Spleen (tissue), 11 donors: Measurements from ENCODE around the gene UTS2R. TPM values are rescaled to one million over a fixed set of nuclear protein-coding genes. Genes with fewer than 3 reads are reported as not detected.

Experiments used
- DNase-seq: peaks from one replicate; pipeline ENCODE4 v3.0.0-alpha.2; 2020
- H3K27ac ChIP-seq, 8 donors: fragments of 200-600 bp; sonication (generic) in 7 of 8; 1 replicate in 4 of 8; 2 replicates in 4 of 8; pipeline versions ENCODE4 v1.5.0 to v1.8.0; 2016 to 2021; ENCODE audit warnings: inconsistent platforms in 4 of 8, mild to moderate bottlenecking in 4 of 8, moderate library complexity in 1 of 8
- H3K27me3 ChIP-seq, 7 donors: fragments of 200-600 bp; sonication (generic) in 6 of 7; replicated peaks in 1 of 7; 1 replicate in 4 of 7; 2 replicates in 3 of 7; pipeline versions ENCODE4 v1.5.0 to v1.8.0; 2016 to 2021; ENCODE audit warnings: inconsistent platforms in 3 of 7, mild to moderate bottlenecking in 1 of 7
- H3K36me3 ChIP-seq, 6 donors: fragments of 200-600 bp; sonication (generic) in 5 of 6; 1 replicate in 4 of 6; 2 replicates in 2 of 6; pipeline versions ENCODE4 v1.5.0 to v1.8.0; 2016 to 2021; ENCODE audit warnings: inconsistent platforms in 2 of 6
- H3K4me1 ChIP-seq, 6 donors: fragments of 200-600 bp; sonication (generic) in 5 of 6; 1 replicate in 3 of 6; 2 replicates in 3 of 6; pipeline versions ENCODE4 v1.5.0 to v1.8.0; 2016 to 2021; ENCODE audit warnings: inconsistent platforms in 3 of 6
- H3K4me3 ChIP-seq, 8 donors: fragments of 200-600 bp; sonication (generic) in 7 of 8; 1 replicate in 4 of 8; 2 replicates in 4 of 8; pipeline versions ENCODE4 v1.5.0 to v1.8.0; 2016 to 2021; ENCODE audit warnings: inconsistent platforms in 4 of 8, mild to moderate bottlenecking in 4 of 8, moderate library complexity in 2 of 8
- H3K9me3 ChIP-seq, 8 donors: fragments of 200-600 bp; sonication (generic) in 7 of 8; 1 replicate in 4 of 8; 2 replicates in 4 of 8; pipeline versions ENCODE4 v1.5.0 to v1.8.0; 2016 to 2021; ENCODE audit warnings: inconsistent platforms in 4 of 8
- POLR2A ChIP-seq, 3 donors: fragments of 450-650 bp; IDR thresholded peaks; one replicate each; pipeline ENCODE4 v1.5.1; 2017; ENCODE audit warnings: antibody characterized with exemption in 3 of 3, mild to moderate bottlenecking in 1 of 3
- POLR2AphosphoS5 ChIP-seq, 3 donors: sonication (generic); formaldehyde crosslinking; IDR thresholded peaks; one replicate each; pipeline ENCODE4 v1.5.1; 2017; ENCODE audit warnings: antibody characterized with exemption in 3 of 3
- WGBS, 5 donors: extraction: QIAGEN DNeasy Blood & Tissue Kit in 3 of 5; methylation state at CpG; one replicate each; pipeline versions ENCODE4 v1.1.5 to v1.1.7; 2013 to 2018; 5-methylcytosine and 5-hydroxymethylcytosine counted together
- intact Hi-C: fragments of 100-400 bp; cut with DNase I; formaldehyde crosslinking; loops from one replicate; pipeline ENCODE4 v1.15.0; 2023; ENCODE audit warnings: low total_unique reads
- polyA plus RNA-seq, 3 donors: library from polyadenylated mRNA; stranded (reverse); fragments of 200-250 nt; gene quantifications; one replicate each; pipeline ENCODE4 v1.2.1, GENCODE V29; 2013
- small RNA-seq, 4 donors: library from RNA; depleted of rRNA; stranded (forward); fragments of <200 nt; gene quantifications; one replicate each; pipeline ENCODE3, GENCODE V24; 2016
- total RNA-seq, 7 donors: library from RNA; depleted of rRNA in 3 of 7; stranded (reverse); fragments of >200 nt in 3 of 7; fragmentation: NEBNext Ultra II Directional in 4 of 7; extraction: Animal tissue kit (Norgen Biotek cat#: 25700) in 4 of 7; gene quantifications; one replicate each; pipeline versions ENCODE4 v1.1.0 to v1.2.1, GENCODE V29; 2016 to 2021
- TF ChIP-seq, protein P1 (sequence below), 11 experiments: fragments of 200-600 bp in 7 of 11; fragments of 450-650 bp in 4 of 11; sonication (generic) in 4 of 11; IDR thresholded peaks in 8 of 11; conservative IDR thresholded peaks in 3 of 11; 1 replicate in 7 of 11; 2 replicates in 4 of 11; pipeline versions ENCODE4 v1.4.0 to v1.8.0; 2016 to 2021; ENCODE audit warnings: antibody characterized with exemption in 11 of 11, inconsistent platforms in 4 of 11, mild to moderate bottlenecking in 1 of 11
- donor health status: healthy with polysubstance abuse.
- donor health status: DM: no; HTN: no; CAD: no; lungs with moderate emphysema.
- donor health status: DM: no; HTN: no; CAD: no.
- donor health status: Bipolar disorder and iron deficiency.
- donor health status: healthy.
- donor health status: DM: no; HTN: no; CAD: no.
- donor health status: DM: yes; HTN: yes; CAD: no.

UTS2R gene
- total and polyA plus RNA-seq, 10 donors = 0.26 to 3.1 (median 0.60) TPM; not detected in 5

DNA sequence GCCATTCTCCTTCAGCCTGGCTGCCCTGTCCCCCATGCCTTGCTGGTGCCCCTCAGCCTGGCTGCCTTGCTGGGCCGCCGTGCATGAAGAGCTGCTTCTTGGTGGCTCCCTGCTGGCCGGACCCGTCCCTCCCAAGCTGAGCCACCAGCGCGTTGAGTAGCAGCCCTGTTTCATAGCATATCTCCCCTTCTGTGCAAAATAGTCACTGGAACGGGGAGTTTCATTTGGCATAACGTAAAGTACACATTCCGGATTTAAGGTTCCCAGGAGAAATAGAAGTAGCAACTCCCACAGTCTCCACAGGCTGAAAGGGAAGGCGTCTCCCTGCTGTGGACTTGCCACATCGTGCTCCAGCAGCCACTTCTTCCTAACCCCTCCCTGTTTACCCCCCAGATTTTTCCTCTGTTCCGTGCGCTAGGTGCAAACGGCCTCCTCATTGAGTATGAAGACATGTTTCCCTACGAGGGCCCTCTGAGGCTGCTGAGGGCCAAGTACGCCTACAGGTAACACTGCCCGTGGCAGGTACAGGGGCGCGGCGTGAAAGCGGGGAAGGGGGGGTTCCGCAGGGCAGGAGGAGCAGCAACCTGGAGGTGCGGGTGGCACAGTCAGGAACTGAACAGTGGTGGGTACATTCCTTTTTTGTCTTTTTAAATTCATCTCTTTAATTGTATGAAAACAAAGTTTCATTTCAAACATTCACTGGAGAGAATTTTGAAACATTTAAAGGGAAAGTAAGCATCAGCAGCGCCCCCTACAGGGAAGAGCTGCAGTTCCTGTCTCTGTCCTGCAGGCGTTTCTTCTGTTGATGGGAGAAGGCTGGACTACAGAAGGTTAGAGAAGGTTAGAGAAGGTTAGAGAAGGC lies 52.7 kb downstream of the UTS2R start:
- WGBS, 5 donors = 86 to 92% (median 88%) methylated on average over 25 of the region's 25 CpGs
- no peak overlapping the region for H3K27ac ChIP-seq
- peaks cover 8 to 27% (median 11%) of the 10 kb centered on the region in 6 donors for H3K4me1 ChIP-seq
- intact Hi-C loops = no loop called here
- H3K36me3 ChIP-seq = peaks cover 0 to 49% (median 12%) of the 10 kb centered on the region in 6 donors
- no peak overlapping the region for H3K4me3 ChIP-seq
- TF ChIP-seq POLR2AphosphoS5 (IDR thresholded peaks at IDR 0.05) (peak in 1 of 3 donors; percentile 26), POLR2A (IDR thresholded peaks at IDR 0.05) (no peak)
- TF ChIP-seq, protein P1, sequence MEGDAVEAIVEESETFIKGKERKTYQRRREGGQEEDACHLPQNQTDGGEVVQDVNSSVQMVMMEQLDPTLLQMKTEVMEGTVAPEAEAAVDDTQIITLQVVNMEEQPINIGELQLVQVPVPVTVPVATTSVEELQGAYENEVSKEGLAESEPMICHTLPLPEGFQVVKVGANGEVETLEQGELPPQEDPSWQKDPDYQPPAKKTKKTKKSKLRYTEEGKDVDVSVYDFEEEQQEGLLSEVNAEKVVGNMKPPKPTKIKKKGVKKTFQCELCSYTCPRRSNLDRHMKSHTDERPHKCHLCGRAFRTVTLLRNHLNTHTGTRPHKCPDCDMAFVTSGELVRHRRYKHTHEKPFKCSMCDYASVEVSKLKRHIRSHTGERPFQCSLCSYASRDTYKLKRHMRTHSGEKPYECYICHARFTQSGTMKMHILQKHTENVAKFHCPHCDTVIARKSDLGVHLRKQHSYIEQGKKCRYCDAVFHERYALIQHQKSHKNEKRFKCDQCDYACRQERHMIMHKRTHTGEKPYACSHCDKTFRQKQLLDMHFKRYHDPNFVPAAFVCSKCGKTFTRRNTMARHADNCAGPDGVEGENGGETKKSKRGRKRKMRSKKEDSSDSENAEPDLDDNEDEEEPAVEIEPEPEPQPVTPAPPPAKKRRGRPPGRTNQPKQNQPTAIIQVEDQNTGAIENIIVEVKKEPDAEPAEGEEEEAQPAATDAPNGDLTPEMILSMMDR (IDR thresholded peaks at IDR 0.05 in 8 of 11, conservative IDR thresholded peaks at IDR 0.05 in 3 of 11) = peak in 10 of 11 experiments; percentile 31 to 79 (median 62)
- no peaks in the 10 kb centered on the region for H3K27me3 ChIP-seq
- DNase-seq = no peak
- peaks cover 0 to 6% (median 0%) of the 10 kb centered on the region in 8 donors for H3K9me3 ChIP-seq

DNA sequence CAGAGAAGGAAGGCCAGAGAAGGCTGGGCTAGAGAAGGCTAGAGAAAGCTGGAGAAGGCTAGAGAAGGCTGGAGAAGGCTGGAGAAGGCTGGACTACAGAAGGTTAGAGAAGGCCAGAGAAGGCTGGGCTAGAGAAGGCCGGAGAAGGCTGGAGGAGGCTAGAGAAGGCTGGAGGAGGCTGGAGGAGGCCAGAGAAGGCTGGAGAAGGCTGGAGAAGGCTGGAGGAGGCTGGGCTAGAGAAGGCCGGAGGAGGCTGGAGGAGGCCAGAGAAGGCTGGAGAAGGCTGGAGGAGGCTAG lies 53.2 kb downstream of the UTS2R start:
- H3K4me1 ChIP-seq = peaks cover 2 to 27% (median 5%) of the 10 kb centered on the region in 6 donors
- H3K4me3 ChIP-seq = no peak overlapping the region
- no peak for TF ChIP-seq POLR2A (IDR thresholded peaks at IDR 0.05)
- TF ChIP-seq, protein P1 (IDR thresholded peaks at IDR 0.05 in 8 of 11, conservative IDR thresholded peaks at IDR 0.05 in 3 of 11) = peak in 1 of 11 experiments; percentile 1
- H3K27ac ChIP-seq = no peak overlapping the region
- peaks cover 0 to 6% (median 0%) of the 10 kb centered on the region in 8 donors for H3K9me3 ChIP-seq
- H3K27me3 ChIP-seq = no peaks in the 10 kb centered on the region
- H3K36me3 ChIP-seq = peaks cover 0 to 53% (median 12%) of the 10 kb centered on the region in 6 donors
- WGBS, 5 donors = 86 to 100% (median 94%) methylated on average over 2 of the region's 2 CpGs
- intact Hi-C loops = no loop called here
- DNase-seq = no peak

Small RNAs within 50 kb of the gene (small RNA-seq; reads per million reads assigned to genes)
- gene RF00019 = 0 reads per million in 4 donors

Other genes with a start within 250 kb of the UTS2R start
- gene CCDC57, start 158.9 kb upstream of the UTS2R start, total RNA-seq = 10 to 100 TPM; 28.8 to 59.6 (median 43.6) TPM
- gene CCDC57, start 158.9 kb upstream of the UTS2R start, polyA plus RNA-seq = 100 to 1,000 TPM in 1 of 3 donors, 10 to 100 TPM in 2; 82.4 to 164 (median 83.0) TPM
- gene SLC16A3, start 142.7 kb upstream of the UTS2R start, total RNA-seq = 100 to 1,000 TPM in 3 of 7 donors, 10 to 100 TPM in 4; 41.7 to 185 (median 91.6) TPM
- 10 to 100 TPM; 11.1 to 28.2 (median 16.5) TPM for gene SLC16A3, start 142.7 kb upstream of the UTS2R start, polyA plus RNA-seq
- gene CSNK1D, start 98.1 kb upstream of the UTS2R start, total RNA-seq = 100 to 1,000 TPM in 5 of 7 donors, 10 to 100 TPM in 2; 74.3 to 216 (median 160) TPM
- 100 to 1,000 TPM in 1 of 3 donors, 10 to 100 TPM in 2; 46.5 to 122 (median 67.2) TPM for gene CSNK1D, start 98.1 kb upstream of the UTS2R start, polyA plus RNA-seq
- gene CD7, start 54.2 kb upstream of the UTS2R start, total RNA-seq = 10 to 100 TPM; 18.9 to 60.1 (median 39.4) TPM
- gene CD7, start 54.2 kb upstream of the UTS2R start, polyA plus RNA-seq = 10 to 100 TPM; 14.8 to 24.5 (median 16.1) TPM
- 100 to 1,000 TPM in 1 of 7 donors, 10 to 100 TPM in 6; 55.6 to 141 (median 66.6) TPM for gene SECTM1, start 38.0 kb upstream of the UTS2R start, total RNA-seq
- 10 to 100 TPM in 1 of 3 donors, 1 to 10 TPM in 2; 6.0 to 15.2 (median 7.0) TPM for gene SECTM1, start 38.0 kb upstream of the UTS2R start, polyA plus RNA-seq
- gene TEX19, start 12.5 kb upstream of the UTS2R start, total RNA-seq = not detected
- gene TEX19, start 12.5 kb upstream of the UTS2R start, polyA plus RNA-seq = not detected
- 10 to 100 TPM; 62.3 to 88.0 (median 73.5) TPM for gene HEXD, start 46.6 kb downstream of the UTS2R start, total RNA-seq
- 100 to 1,000 TPM in 2 of 3 donors, 10 to 100 TPM in 1; 86.3 to 272 (median 257) TPM for gene HEXD, start 46.6 kb downstream of the UTS2R start, polyA plus RNA-seq
- 10 to 100 TPM; 21.3 to 28.1 (median 23.1) TPM for gene OGFOD3, start 46.8 kb downstream of the UTS2R start, total RNA-seq
- gene OGFOD3, start 46.8 kb downstream of the UTS2R start, polyA plus RNA-seq = 10 to 100 TPM; 10.3 to 17.9 (median 12.9) TPM
- gene CYBC1, start 79.0 kb downstream of the UTS2R start, total RNA-seq = 100 to 1,000 TPM; 225 to 333 (median 288) TPM
- gene CYBC1, start 79.0 kb downstream of the UTS2R start, polyA plus RNA-seq = 100 to 1,000 TPM; 105 to 192 (median 132) TPM
- 100 to 1,000 TPM in 3 of 7 donors, 10 to 100 TPM in 4; 59.5 to 127 (median 93.0) TPM for gene NARF, start 87.0 kb downstream of the UTS2R start, total RNA-seq
- 100 to 1,000 TPM in 2 of 3 donors, 10 to 100 TPM in 1; 75.7 to 117 (median 116) TPM for gene NARF, start 87.0 kb downstream of the UTS2R start, polyA plus RNA-seq
- gene FOXK2, start 148.0 kb downstream of the UTS2R start, total RNA-seq = 10 to 100 TPM; 39.9 to 55.1 (median 45.6) TPM
- gene FOXK2, start 148.0 kb downstream of the UTS2R start, polyA plus RNA-seq = 10 to 100 TPM; 10.4 to 16.7 (median 12.4) TPM